H9 (cell line): ENCODE results near the gene PGLYRP3. TPM values are rescaled to one million over a fixed set of nuclear protein-coding genes. Genes with fewer than 3 reads are reported as not detected.

ENCODE experiments used
- DNase-seq: peaks from one replicate; pipeline ENCODE4 v3.0.0-alpha.2; 2017
- H2AFZ ChIP-seq: one replicate; pipeline ENCODE4 v1.6.1; 2013; ENCODE audit warnings: mild to moderate bottlenecking, low read length, control low read depth, moderate library complexity
- H2AK5ac ChIP-seq: 2 replicates; pipeline ENCODE4 v1.6.1; 2013; ENCODE audit warnings: low read length, control low read depth, mixed read lengths; ENCODE audit not compliant: insufficient read length
- H2BK120ac ChIP-seq: one replicate; pipeline ENCODE4 v1.6.1; 2013; ENCODE audit warnings: low read depth, mild to moderate bottlenecking, low read length, control low read depth, inconsistent platforms; ENCODE audit not compliant: poor library complexity, severe bottlenecking
- H2BK12ac ChIP-seq: 2 replicates; pipeline ENCODE4 v1.6.1; 2013; ENCODE audit warnings: low read length, control low read depth, mixed read lengths, low read depth; ENCODE audit not compliant: insufficient read length
- H2BK15ac ChIP-seq: 2 replicates; pipeline ENCODE4 v1.6.1; 2013; ENCODE audit warnings: low read depth, low read length, control low read depth
- H2BK20ac ChIP-seq: one replicate; pipeline ENCODE4 v1.6.1; 2013; ENCODE audit warnings: low read depth, mild to moderate bottlenecking, low read length, control low read depth, inconsistent platforms; ENCODE audit not compliant: poor library complexity, severe bottlenecking
- H2BK5ac ChIP-seq: 2 replicates; pipeline ENCODE4 v1.6.1; 2013; ENCODE audit warnings: low read length, control low read depth, mixed read lengths; ENCODE audit not compliant: insufficient read length
- H3K14ac ChIP-seq: 2 replicates; pipeline ENCODE4 v1.6.1; 2013; ENCODE audit warnings: low read length, control low read depth; ENCODE audit not compliant: insufficient read depth
- H3K18ac ChIP-seq: 2 replicates; pipeline ENCODE4 v1.6.1; 2013; ENCODE audit warnings: low read depth, mild to moderate bottlenecking, mixed read lengths, low read length, control low read depth; ENCODE audit not compliant: insufficient read length
- H3K23ac ChIP-seq: 2 replicates; pipeline ENCODE4 v1.6.1; 2013; ENCODE audit warnings: low read length, control low read depth, mixed read lengths, low read depth; ENCODE audit not compliant: insufficient read length
- H3K23me2 ChIP-seq: 2 replicates; pipeline ENCODE4 v1.6.1; 2013; ENCODE audit warnings: low read depth, mild to moderate bottlenecking, mixed read lengths, low read length, control low read depth; ENCODE audit not compliant: insufficient read length, poor library complexity, severe bottlenecking
- H3K27ac ChIP-seq: 2 replicates; pipeline ENCODE4 v1.5.1; 2013; ENCODE audit warnings: low read length, control low read depth, mixed read lengths, low read depth; ENCODE audit not compliant: insufficient read length
- H3K27me3 ChIP-seq: 2 replicates; pipeline ENCODE4 v1.6.1; 2013; ENCODE audit warnings: low read length, control low read depth, inconsistent platforms; ENCODE audit not compliant: insufficient read depth
- H3K4ac ChIP-seq: 2 replicates; pipeline ENCODE4 v1.6.1; 2013; ENCODE audit warnings: low read depth, mild to moderate bottlenecking, control low read depth, inconsistent platforms, low read length, moderate library complexity
- H3K4me1 ChIP-seq: 2 replicates; pipeline ENCODE4 v1.6.1; 2013; ENCODE audit warnings: low read length, control low read depth, inconsistent platforms; ENCODE audit not compliant: insufficient read depth
- H3K4me2 ChIP-seq: 2 replicates; pipeline ENCODE4 v1.6.1; 2013; ENCODE audit warnings: low read length, control low read depth, mixed read lengths; ENCODE audit not compliant: insufficient read length, insufficient read depth
- H3K56ac ChIP-seq: 2 replicates; pipeline ENCODE4 v1.6.1; 2013; ENCODE audit warnings: low read depth, mild to moderate bottlenecking, mixed read lengths, low read length, control low read depth; ENCODE audit not compliant: insufficient read length
- H3K79me1 ChIP-seq: 2 replicates; pipeline ENCODE4 v1.6.1; 2013; ENCODE audit warnings: low read depth, mild to moderate bottlenecking, moderate library complexity, low read length, control low read depth, inconsistent platforms; ENCODE audit not compliant: insufficient read depth, poor library complexity, severe bottlenecking
- H3K79me2 ChIP-seq: 2 replicates; pipeline ENCODE4 v1.6.1; 2013; ENCODE audit warnings: low read length, control low read depth, inconsistent platforms; ENCODE audit not compliant: insufficient read depth
- H3K9ac ChIP-seq: 2 replicates; pipeline ENCODE4 v1.6.1; 2013; ENCODE audit warnings: low read length, control low read depth, mixed read lengths; ENCODE audit not compliant: insufficient read length; ENCODE audit errors: extremely low read depth
- H3K9me3 ChIP-seq: one replicate; pipeline ENCODE4 v1.6.1; 2013; ENCODE audit warnings: low read depth, low read length, inconsistent platforms; ENCODE audit not compliant: control insufficient read depth
- H3T11ph ChIP-seq: one replicate; pipeline ENCODE4 v1.6.1; 2013; ENCODE audit warnings: mild to moderate bottlenecking, low read length, control low read depth, inconsistent platforms
- H4K20me1 ChIP-seq: one replicate; pipeline ENCODE4 v1.6.1; 2013; ENCODE audit not compliant: control insufficient read depth, insufficient read length, insufficient read depth
- H4K5ac ChIP-seq: 2 replicates; pipeline ENCODE4 v1.6.1; 2013; ENCODE audit warnings: low read depth, mild to moderate bottlenecking, mixed read lengths, low read length, control low read depth; ENCODE audit not compliant: insufficient read length
- H4K8ac ChIP-seq: replicated peaks from 2 replicates; pipeline ENCODE4 v1.6.1; 2013; ENCODE audit warnings: low read length, control low read depth, mixed read lengths, low read depth; ENCODE audit not compliant: insufficient read length
- H4K91ac ChIP-seq: 2 replicates; pipeline ENCODE4 v1.6.1; 2013; ENCODE audit warnings: low read depth, mild to moderate bottlenecking, moderate library complexity, mixed read lengths, low read length, control low read depth; ENCODE audit not compliant: insufficient read length
- H3K27ac Mint-ChIP-seq, 3 experiments: 2 replicates in 2 of 3; 3 replicates in 1 of 3; pipeline ENCODE4 v1.8.0; 2020 to 2021; ENCODE audit warnings: mixed read lengths in 3 of 3, mild to moderate bottlenecking in 1 of 3, moderate library complexity in 1 of 3
- H3K27me3 Mint-ChIP-seq: 2 replicates; pipeline ENCODE4 v1.8.0; 2021; ENCODE audit warnings: low read depth, mild to moderate bottlenecking, moderate library complexity, mixed read lengths
- H3K36me3 Mint-ChIP-seq, 3 experiments: 2 replicates in 2 of 3; 3 replicates in 1 of 3; pipeline ENCODE4 v1.8.0; 2020 to 2021; ENCODE audit warnings: low read depth in 3 of 3, mixed read lengths in 3 of 3; ENCODE audit not compliant: insufficient read depth in 1 of 3
- H3K4me1 Mint-ChIP-seq, 2 experiments: 2 replicates each; pipeline ENCODE4 v1.8.0; 2020; ENCODE audit warnings: mixed read lengths in 2 of 2
- H3K4me3 Mint-ChIP-seq, 2 experiments: 2 replicates in 1 of 2; 3 replicates in 1 of 2; pipeline ENCODE4 v1.8.0; 2020 to 2021; ENCODE audit warnings: mild to moderate bottlenecking in 2 of 2, mixed read lengths in 2 of 2, moderate library complexity in 1 of 2
- H3K9me3 Mint-ChIP-seq, 2 experiments: 2 replicates in 1 of 2; 3 replicates in 1 of 2; pipeline ENCODE4 v1.8.0; 2020; ENCODE audit warnings: mild to moderate bottlenecking in 2 of 2, mixed read lengths in 2 of 2, moderate library complexity in 1 of 2
- CTCF ChIP-seq: fragments of 200-600 bp; sonication (generic); conservative IDR thresholded peaks from 3 replicates; pipeline ENCODE4 v1.8.0; 2021; ENCODE audit warnings: antibody characterized with exemption, mild to moderate bottlenecking
- WGBS: extraction: QIAGEN DNeasy Blood & Tissue Kit; methylation state at CpG from one replicate; pipeline ENCODE4 v1.1.7; 2013; ENCODE audit warnings: missing lambda C conversion rate, low lambda C conversion rate, mixed read lengths; ENCODE audit not compliant: insufficient read length; ENCODE audit errors: extremely low coverage; 5-methylcytosine and 5-hydroxymethylcytosine counted together
- total RNA-seq: library from RNA; stranded (reverse); gene quantifications from 2 replicates; pipeline ENCODE4 v1.2.1, GENCODE V29; 2021

Gene PGLYRP3
- total RNA-seq, 1 experiment from 2014 or later: not detected

GRCh38 chr1:153302308-153302707 lies 10.4 kb downstream of the PGLYRP3 start:
- H3K79me1 ChIP-seq: no peaks in the 10 kb centered on the region
- H2BK15ac ChIP-seq: no peak overlapping the region
- H3K79me2 ChIP-seq: no peaks in the 10 kb centered on the region
- H3K23me2 ChIP-seq: no peaks in the 10 kb centered on the region
- H3K9me3 Mint-ChIP-seq: peaks cover 0 to 5% of the 10 kb centered on the region in 2 experiments; a peak in 1 of 5 replicates
- no peak overlapping the region for H2BK120ac ChIP-seq
- H3K56ac ChIP-seq: no peak overlapping the region
- H2BK12ac ChIP-seq: no peak overlapping the region
- no peak overlapping the region for H3K14ac ChIP-seq
- H3K27me3 Mint-ChIP-seq: peaks cover 8% of the 10 kb centered on the region
- H3K23ac ChIP-seq: no peak overlapping the region
- no peak overlapping the region for H2AFZ ChIP-seq
- no peaks in the 10 kb centered on the region; the same call in 1 of the 2 replicates for H3K4me1 ChIP-seq
- TF ChIP-seq CTCF: no peak
- H3K4me1 Mint-ChIP-seq: peaks cover 7 to 11% of the 10 kb centered on the region in 2 experiments
- H3K36me3 Mint-ChIP-seq: no peaks in the 10 kb centered on the region; a peak in 1 of 7 replicates
- H3K4me2 ChIP-seq: no peak overlapping the region
- H3K9ac ChIP-seq: no peak overlapping the region
- WGBS: no CpG with 5 or more reads among the region's 5 CpGs
- H3K9me3 ChIP-seq: no peaks in the 10 kb centered on the region
- no peak overlapping the region for H3K27ac ChIP-seq
- no peak overlapping the region for H3T11ph ChIP-seq
- H2AK5ac ChIP-seq: no peak overlapping the region
- no peak overlapping the region for H3K18ac ChIP-seq
- no peaks in the 10 kb centered on the region for H4K20me1 ChIP-seq
- no peak for DNase-seq
- H3K4me3 Mint-ChIP-seq: no peak overlapping the region
- H4K8ac ChIP-seq: no peak overlapping the region
- no peak overlapping the region for H4K5ac ChIP-seq
- H2BK20ac ChIP-seq: no peak overlapping the region
- no peak overlapping the region for H4K91ac ChIP-seq
- H3K4ac ChIP-seq: no peak overlapping the region
- no peak overlapping the region for H2BK5ac ChIP-seq
- H3K27me3 ChIP-seq: no peaks in the 10 kb centered on the region
- H3K27ac Mint-ChIP-seq: no peak overlapping the region
